Measurements from ENCODE around the gene PRKAB2.

GRCh38 chr1:147214325-147214724, 42.1 kb upstream of the PRKAB2 start:
- TF ChIP-seq, protein P1, sequence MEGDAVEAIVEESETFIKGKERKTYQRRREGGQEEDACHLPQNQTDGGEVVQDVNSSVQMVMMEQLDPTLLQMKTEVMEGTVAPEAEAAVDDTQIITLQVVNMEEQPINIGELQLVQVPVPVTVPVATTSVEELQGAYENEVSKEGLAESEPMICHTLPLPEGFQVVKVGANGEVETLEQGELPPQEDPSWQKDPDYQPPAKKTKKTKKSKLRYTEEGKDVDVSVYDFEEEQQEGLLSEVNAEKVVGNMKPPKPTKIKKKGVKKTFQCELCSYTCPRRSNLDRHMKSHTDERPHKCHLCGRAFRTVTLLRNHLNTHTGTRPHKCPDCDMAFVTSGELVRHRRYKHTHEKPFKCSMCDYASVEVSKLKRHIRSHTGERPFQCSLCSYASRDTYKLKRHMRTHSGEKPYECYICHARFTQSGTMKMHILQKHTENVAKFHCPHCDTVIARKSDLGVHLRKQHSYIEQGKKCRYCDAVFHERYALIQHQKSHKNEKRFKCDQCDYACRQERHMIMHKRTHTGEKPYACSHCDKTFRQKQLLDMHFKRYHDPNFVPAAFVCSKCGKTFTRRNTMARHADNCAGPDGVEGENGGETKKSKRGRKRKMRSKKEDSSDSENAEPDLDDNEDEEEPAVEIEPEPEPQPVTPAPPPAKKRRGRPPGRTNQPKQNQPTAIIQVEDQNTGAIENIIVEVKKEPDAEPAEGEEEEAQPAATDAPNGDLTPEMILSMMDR (IDR thresholded peaks at IDR 0.05), result no peak
- TF ChIP-seq POLR2A (IDR thresholded peaks at IDR 0.05), result no peak

All from stomach (tissue), 4 donors.